HepG2 (cell line): ENCODE data around the gene NSL1. TPM values are rescaled to one million over a fixed set of nuclear protein-coding genes. Genes with fewer than 3 reads are reported as not detected.

ENCODE experiments used
- ARID5B ChIP-seq: IDR thresholded peaks from 2 replicates; pipeline ENCODE4 v1.4.0; 2020; ENCODE audit warnings: mild to moderate bottlenecking, missing genetic modification reagents
- ATF2 ChIP-seq: sonication (generic); formaldehyde crosslinking; IDR thresholded peaks from 2 replicates; pipeline ENCODE4 v1.4.0; 2020; ENCODE audit warnings: missing genetic modification reagents
- ATF3 ChIP-seq: sonication (generic); formaldehyde crosslinking; IDR thresholded peaks from 2 replicates; pipeline ENCODE4 v1.4.0; 2020; ENCODE audit warnings: missing genetic modification reagents
- ATF7 ChIP-seq, 2 experiments: fragments of 450-650 bp in 1 of 2; sonication (generic) in 1 of 2; formaldehyde crosslinking in 1 of 2; IDR thresholded peaks; 2 replicates each; pipeline versions ENCODE4 v1.4.0 to v1.6.1; 2016 to 2020; ENCODE audit warnings: antibody characterized with exemption in 1 of 2, mild to moderate bottlenecking in 1 of 2, missing genetic modification reagents in 1 of 2
- ATRX ChIP-seq: sonication (generic); formaldehyde crosslinking; IDR thresholded peaks from 2 replicates; pipeline ENCODE4 v1.4.0; 2020; ENCODE audit warnings: missing genetic modification reagents, borderline replicate concordance
- BCL6 ChIP-seq: IDR thresholded peaks from 2 replicates; pipeline ENCODE4 v1.6.1; 2016; ENCODE audit warnings: missing genetic modification reagents, missing compliant biosample characterization
- CEBPG ChIP-seq: IDR thresholded peaks from 2 replicates; pipeline ENCODE4 v1.6.1; 2016
- FOXP4 ChIP-seq: sonication (generic); formaldehyde crosslinking; IDR thresholded peaks from 2 replicates; pipeline ENCODE4 v1.4.0; 2020; ENCODE audit warnings: missing genetic modification reagents
- HDAC2 ChIP-seq: sonication (generic); formaldehyde crosslinking; IDR thresholded peaks from 2 replicates; pipeline ENCODE4 v1.4.0; 2020; ENCODE audit warnings: missing genetic modification reagents
- ISL2 ChIP-seq: sonication (generic); formaldehyde crosslinking; IDR thresholded peaks from 2 replicates; pipeline ENCODE4 v1.5.0; 2020; ENCODE audit warnings: missing genetic modification reagents
- NCOA2 ChIP-seq: sonication (generic); formaldehyde crosslinking; IDR thresholded peaks from 2 replicates; pipeline ENCODE4 v1.8.0; 2022; ENCODE audit warnings: inconsistent platforms
- NR2F2 ChIP-seq: IDR thresholded peaks from 2 replicates; pipeline ENCODE4 v1.6.1; 2012; ENCODE audit warnings: low read depth, inconsistent platforms, borderline replicate concordance
- NR2F6 ChIP-seq, 2 experiments: IDR thresholded peaks; 2 replicates each; pipeline ENCODE4 v1.6.1; 2016; ENCODE audit warnings: antibody characterized with exemption in 1 of 2, mild to moderate bottlenecking in 1 of 2
- PHF21A ChIP-seq: sonication (generic); formaldehyde crosslinking; IDR thresholded peaks from 2 replicates; pipeline ENCODE4 v1.5.0; 2020; ENCODE audit warnings: mild to moderate bottlenecking, missing genetic modification reagents
- POLR2A ChIP-seq, 2 experiments: IDR thresholded peaks; 2 replicates each; pipeline ENCODE4 v1.6.1; 2011; ENCODE audit warnings: low read depth in 2 of 2, low read length in 2 of 2, mild to moderate bottlenecking in 1 of 2, moderate library complexity in 1 of 2; ENCODE audit not compliant: insufficient read depth in 1 of 2
- SOX5 ChIP-seq: IDR thresholded peaks from 2 replicates; pipeline ENCODE4 v1.6.1; 2016; ENCODE audit warnings: borderline replicate concordance
- SOX6 ChIP-seq, 2 experiments: fragments of 450-650 bp in 1 of 2; sonication (generic) in 1 of 2; formaldehyde crosslinking in 1 of 2; IDR thresholded peaks; 2 replicates each; pipeline versions ENCODE4 v1.4.0 to v1.6.1; 2017 to 2020; ENCODE audit warnings: antibody characterized with exemption in 1 of 2, mild to moderate bottlenecking in 1 of 2, missing genetic modification reagents in 1 of 2
- SP140L ChIP-seq: sonication (generic); formaldehyde crosslinking; IDR thresholded peaks from 2 replicates; pipeline ENCODE4 v1.4.0; 2020; ENCODE audit warnings: missing genetic modification reagents, borderline replicate concordance
- ZMYM4 ChIP-seq: sonication (generic); formaldehyde crosslinking; IDR thresholded peaks from 2 replicates; pipeline ENCODE4 v1.8.1; 2023; ENCODE audit warnings: mild to moderate bottlenecking, missing genetic modification reagents
- ZNF740 ChIP-seq: sonication (generic); formaldehyde crosslinking; IDR thresholded peaks from 2 replicates; pipeline ENCODE4 v1.4.0; 2020; ENCODE audit warnings: missing genetic modification reagents
- ZNF883 ChIP-seq: sonication (generic); formaldehyde crosslinking; IDR thresholded peaks from 2 replicates; pipeline ENCODE4 v1.5.1; 2020; ENCODE audit warnings: mild to moderate bottlenecking, missing genetic modification reagents; ENCODE audit errors: not compliant biosample characterization
- ZSCAN30 ChIP-seq: sonication (generic); formaldehyde crosslinking; IDR thresholded peaks from 2 replicates; pipeline ENCODE4 v1.5.0; 2020; ENCODE audit warnings: mild to moderate bottlenecking, missing genetic modification reagents
- polyA plus RNA-seq, 8 experiments: library from polyadenylated mRNA; depleted of rRNA in 3 of 8; stranded (reverse) in 7 of 8; unstranded in 1 of 8; fragments of >200 nt; fragmentation: Illumina TruSeq in 4 of 8; extraction: Trizol in 4 of 8; gene quantifications; 2 replicates each; pipeline versions ENCODE4 v1.2.1 to v1.2.3, GENCODE V29; 2011 to 2016; ENCODE audit warnings: low read depth in 4 of 8, missing spikeins in 1 of 8, mixed read lengths in 1 of 8; ENCODE audit not compliant: insufficient read depth in 1 of 8
- total RNA-seq, 5 experiments: library from RNA; depleted of rRNA; stranded (reverse); fragments of >200 nt; fragmentation: Illumina TruSeq; extraction: Trizol; gene quantifications; 2 replicates each; pipeline ENCODE4 v1.2.3, GENCODE V29; 2016; ENCODE audit warnings: low read depth in 1 of 5

The NSL1 gene
- total and polyA plus RNA-seq, 2 of the 13 experiments (the other 11 are each of a cell fraction or from before 2014, with no cell fraction given), result 34.5 to 77.4 TPM

- peak; percentile 93 for TF ChIP-seq ARID5B (CRISPR knock-in tag)
- peak; percentile 83 for TF ChIP-seq BCL6 (CRISPR knock-in tag)
- TF ChIP-seq FOXP4 (CRISPR knock-in tag), result no peak
- TF ChIP-seq NR2F2, result peak; percentile 48; the same call in 1 of the 2 replicates
- TF ChIP-seq SP140L (CRISPR knock-in tag), result no peak
- TF ChIP-seq HDAC2 (CRISPR knock-in tag), result peak; percentile 74
- peak; percentile 67 for TF ChIP-seq NR2F6 (IDR thresholded peaks at IDR 0.05)
- TF ChIP-seq NR2F6 (CRISPR knock-in tag; IDR thresholded peaks at IDR 0.05), result 0 out of 2 replicates have a peak, but pooled peaks have one; percentile 43
- peak; percentile 59; the same call in 1 of the 2 replicates for TF ChIP-seq ATF2 (CRISPR knock-in tag)
- TF ChIP-seq SOX5 (CRISPR knock-in tag), result peak; percentile 85
- 0 out of 2 replicates have a peak, but pooled peaks have one; percentile 23 for TF ChIP-seq PHF21A (CRISPR knock-in tag)
- TF ChIP-seq NCOA2 (CRISPR knock-in tag), result peak; percentile 74
- no peak for TF ChIP-seq ZNF740 (CRISPR knock-in tag)
- TF ChIP-seq CEBPG (CRISPR knock-in tag), result peak; percentile 85
- no peak for TF ChIP-seq POLR2A (IDR thresholded peaks at IDR 0.05; ENCODE audit: insufficient read depth in 1 of 2, low read depth in 2 of 2, low read length in 2 of 2)
- peak; percentile 70 for TF ChIP-seq ZMYM4 (CRISPR knock-in tag)
- TF ChIP-seq ATRX (CRISPR knock-in tag), result no peak
- TF ChIP-seq ZSCAN30, result 0 out of 2 replicates have a peak, but pooled peaks have one; percentile 6
- TF ChIP-seq ZNF883 (CRISPR knock-in tag), result no peak
- no peak for TF ChIP-seq SOX6 (IDR thresholded peaks at IDR 0.05)
- TF ChIP-seq SOX6 (CRISPR knock-in tag; IDR thresholded peaks at IDR 0.05), result peak; percentile 93
- TF ChIP-seq ISL2 (CRISPR knock-in tag), result 0 out of 2 replicates have a peak, but pooled peaks have one; percentile 30
- peak; percentile 53; the same call in 1 of the 2 replicates for TF ChIP-seq ATF3 (CRISPR knock-in tag)
- TF ChIP-seq ATF7 (IDR thresholded peaks at IDR 0.05), result peak; percentile 61
- no peak for TF ChIP-seq ATF7 (CRISPR knock-in tag; IDR thresholded peaks at IDR 0.05)
Measured at GRCh38 chr1:212816567-212817278, 25.1 kb upstream of the NSL1 start (continued).
